Spleen (tissue), 11 donors: ENCODE results near the gene RHBDD3. TPM values are rescaled to one million over a fixed set of nuclear protein-coding genes. Genes with fewer than 3 reads are reported as not detected.
"Not testable (repeated sequence)": the region's sequence is repeated elsewhere in the genome, so short reads cannot be mapped to it uniquely, and the experiment has no call there.

ENCODE experiments used
- DNase-seq: peaks from one replicate; pipeline ENCODE4 v3.0.0-alpha.2; 2020
- H3K27ac ChIP-seq, 8 donors: fragments of 200-600 bp; sonication (generic) in 7 of 8; 1 replicate in 4 of 8; 2 replicates in 4 of 8; pipeline versions ENCODE4 v1.5.0 to v1.8.0; 2016 to 2021; ENCODE audit warnings: inconsistent platforms in 4 of 8, mild to moderate bottlenecking in 4 of 8, moderate library complexity in 1 of 8
- H3K27me3 ChIP-seq, 7 donors: fragments of 200-600 bp; sonication (generic) in 6 of 7; replicated peaks in 1 of 7; 1 replicate in 4 of 7; 2 replicates in 3 of 7; pipeline versions ENCODE4 v1.5.0 to v1.8.0; 2016 to 2021; ENCODE audit warnings: inconsistent platforms in 3 of 7, mild to moderate bottlenecking in 1 of 7
- H3K36me3 ChIP-seq, 6 donors: fragments of 200-600 bp; sonication (generic) in 5 of 6; 1 replicate in 4 of 6; 2 replicates in 2 of 6; pipeline versions ENCODE4 v1.5.0 to v1.8.0; 2016 to 2021; ENCODE audit warnings: inconsistent platforms in 2 of 6
- H3K4me1 ChIP-seq, 6 donors: fragments of 200-600 bp; sonication (generic) in 5 of 6; 1 replicate in 3 of 6; 2 replicates in 3 of 6; pipeline versions ENCODE4 v1.5.0 to v1.8.0; 2016 to 2021; ENCODE audit warnings: inconsistent platforms in 3 of 6
- H3K4me3 ChIP-seq, 8 donors: fragments of 200-600 bp; sonication (generic) in 7 of 8; 1 replicate in 4 of 8; 2 replicates in 4 of 8; pipeline versions ENCODE4 v1.5.0 to v1.8.0; 2016 to 2021; ENCODE audit warnings: inconsistent platforms in 4 of 8, mild to moderate bottlenecking in 4 of 8, moderate library complexity in 2 of 8
- H3K9me3 ChIP-seq, 8 donors: fragments of 200-600 bp; sonication (generic) in 7 of 8; 1 replicate in 4 of 8; 2 replicates in 4 of 8; pipeline versions ENCODE4 v1.5.0 to v1.8.0; 2016 to 2021; ENCODE audit warnings: inconsistent platforms in 4 of 8
- POLR2A ChIP-seq, 3 donors: fragments of 450-650 bp; IDR thresholded peaks; one replicate each; pipeline ENCODE4 v1.5.1; 2017; ENCODE audit warnings: antibody characterized with exemption in 3 of 3, mild to moderate bottlenecking in 1 of 3
- POLR2AphosphoS5 ChIP-seq, 3 donors: sonication (generic); formaldehyde crosslinking; IDR thresholded peaks; one replicate each; pipeline ENCODE4 v1.5.1; 2017; ENCODE audit warnings: antibody characterized with exemption in 3 of 3
- WGBS, 5 donors: extraction: QIAGEN DNeasy Blood & Tissue Kit in 3 of 5; methylation state at CpG; one replicate each; pipeline versions ENCODE4 v1.1.5 to v1.1.7; 2013 to 2018; 5-methylcytosine and 5-hydroxymethylcytosine counted together
- intact Hi-C: fragments of 100-400 bp; cut with DNase I; formaldehyde crosslinking; loops from one replicate; pipeline ENCODE4 v1.15.0; 2023; ENCODE audit warnings: low total_unique reads
- polyA plus RNA-seq, 3 donors: library from polyadenylated mRNA; stranded (reverse); fragments of 200-250 nt; gene quantifications; one replicate each; pipeline ENCODE4 v1.2.1, GENCODE V29; 2013
- total RNA-seq, 7 donors: library from RNA; depleted of rRNA in 3 of 7; stranded (reverse); fragments of >200 nt in 3 of 7; fragmentation: NEBNext Ultra II Directional in 4 of 7; extraction: Animal tissue kit (Norgen Biotek cat#: 25700) in 4 of 7; gene quantifications; one replicate each; pipeline versions ENCODE4 v1.1.0 to v1.2.1, GENCODE V29; 2016 to 2021
- TF ChIP-seq, protein P1 (sequence below), 11 experiments: fragments of 200-600 bp in 7 of 11; fragments of 450-650 bp in 4 of 11; sonication (generic) in 4 of 11; IDR thresholded peaks in 8 of 11; conservative IDR thresholded peaks in 3 of 11; 1 replicate in 7 of 11; 2 replicates in 4 of 11; pipeline versions ENCODE4 v1.4.0 to v1.8.0; 2016 to 2021; ENCODE audit warnings: antibody characterized with exemption in 11 of 11, inconsistent platforms in 4 of 11, mild to moderate bottlenecking in 1 of 11
- donor health status: healthy with polysubstance abuse.
- donor health status: DM: no; HTN: no; CAD: no; lungs with moderate emphysema.
- donor health status: DM: no; HTN: no; CAD: no.
- donor health status: Bipolar disorder and iron deficiency.
- donor health status: healthy.
- donor health status: DM: no; HTN: no; CAD: no.
- donor health status: DM: yes; HTN: yes; CAD: no.

The RHBDD3 gene
- total and polyA plus RNA-seq, 10 donors: 16.3 to 45.8 (median 24.7) TPM

DNA sequence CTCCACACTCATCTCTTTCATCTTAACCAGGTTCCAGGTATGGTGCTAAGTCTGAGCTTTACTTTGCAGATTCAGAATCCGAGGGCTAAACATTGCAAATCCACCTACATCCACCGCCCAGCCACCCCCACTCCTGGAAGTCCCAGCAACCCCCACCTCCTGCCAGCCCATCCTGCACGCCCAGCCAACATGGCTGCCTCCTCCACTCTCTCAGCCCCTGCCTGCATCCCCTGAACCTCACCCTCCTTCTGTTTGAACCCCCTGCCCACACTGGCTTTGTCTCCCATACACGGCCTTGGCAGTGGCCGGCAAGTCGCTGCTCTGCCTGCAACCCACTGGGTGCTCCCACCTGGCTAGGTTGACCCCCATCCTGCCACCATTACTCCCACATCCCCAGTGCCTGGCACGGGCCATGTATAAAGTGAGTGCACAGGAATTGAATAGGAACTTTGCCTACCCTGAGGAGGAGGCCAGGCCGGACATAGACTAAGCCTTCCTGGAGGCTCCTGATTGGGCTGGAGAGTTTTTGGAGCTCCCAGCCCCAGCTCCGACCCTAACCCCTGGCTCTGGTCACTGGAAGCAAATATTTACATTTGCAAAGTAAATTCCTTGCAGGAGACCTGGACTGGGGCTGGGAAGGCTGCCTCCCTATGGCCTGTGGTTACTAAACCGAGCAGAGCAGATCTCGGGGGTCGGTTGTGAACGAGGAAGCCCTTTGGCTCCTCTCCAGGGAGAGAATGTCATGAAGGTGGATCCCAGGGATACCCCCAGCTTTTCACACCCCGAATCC is 47.7 kb downstream of the RHBDD3 start:
- 76 to 83% (median 79%) methylated on average over 14 of the region's 14 CpGs for WGBS, 5 donors
- H3K4me3 ChIP-seq: no peak overlapping the region
- H3K27me3 ChIP-seq: peaks cover 0 to 6% (median 0%) of the 10 kb centered on the region in 7 donors
- intact Hi-C loops: no loop called here
- DNase-seq: peak; percentile 67
- peaks cover 25 to 79% (median 58%) of the 10 kb centered on the region in 6 donors for H3K4me1 ChIP-seq
- peak in 1 of 3 donors; percentile 44 for TF ChIP-seq POLR2AphosphoS5 (IDR thresholded peaks at IDR 0.05)
- TF ChIP-seq, protein P1, sequence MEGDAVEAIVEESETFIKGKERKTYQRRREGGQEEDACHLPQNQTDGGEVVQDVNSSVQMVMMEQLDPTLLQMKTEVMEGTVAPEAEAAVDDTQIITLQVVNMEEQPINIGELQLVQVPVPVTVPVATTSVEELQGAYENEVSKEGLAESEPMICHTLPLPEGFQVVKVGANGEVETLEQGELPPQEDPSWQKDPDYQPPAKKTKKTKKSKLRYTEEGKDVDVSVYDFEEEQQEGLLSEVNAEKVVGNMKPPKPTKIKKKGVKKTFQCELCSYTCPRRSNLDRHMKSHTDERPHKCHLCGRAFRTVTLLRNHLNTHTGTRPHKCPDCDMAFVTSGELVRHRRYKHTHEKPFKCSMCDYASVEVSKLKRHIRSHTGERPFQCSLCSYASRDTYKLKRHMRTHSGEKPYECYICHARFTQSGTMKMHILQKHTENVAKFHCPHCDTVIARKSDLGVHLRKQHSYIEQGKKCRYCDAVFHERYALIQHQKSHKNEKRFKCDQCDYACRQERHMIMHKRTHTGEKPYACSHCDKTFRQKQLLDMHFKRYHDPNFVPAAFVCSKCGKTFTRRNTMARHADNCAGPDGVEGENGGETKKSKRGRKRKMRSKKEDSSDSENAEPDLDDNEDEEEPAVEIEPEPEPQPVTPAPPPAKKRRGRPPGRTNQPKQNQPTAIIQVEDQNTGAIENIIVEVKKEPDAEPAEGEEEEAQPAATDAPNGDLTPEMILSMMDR (IDR thresholded peaks at IDR 0.05 in 8 of 11, conservative IDR thresholded peaks at IDR 0.05 in 3 of 11): no peak
- no peak for TF ChIP-seq POLR2A (IDR thresholded peaks at IDR 0.05)
- peak overlapping the region in 3 of 8 donors; percentile 2 to 88 (median 7) for H3K27ac ChIP-seq
- no peaks in the 10 kb centered on the region for H3K9me3 ChIP-seq
- peaks cover 0 to 15% (median 2%) of the 10 kb centered on the region in 6 donors for H3K36me3 ChIP-seq

DNA sequence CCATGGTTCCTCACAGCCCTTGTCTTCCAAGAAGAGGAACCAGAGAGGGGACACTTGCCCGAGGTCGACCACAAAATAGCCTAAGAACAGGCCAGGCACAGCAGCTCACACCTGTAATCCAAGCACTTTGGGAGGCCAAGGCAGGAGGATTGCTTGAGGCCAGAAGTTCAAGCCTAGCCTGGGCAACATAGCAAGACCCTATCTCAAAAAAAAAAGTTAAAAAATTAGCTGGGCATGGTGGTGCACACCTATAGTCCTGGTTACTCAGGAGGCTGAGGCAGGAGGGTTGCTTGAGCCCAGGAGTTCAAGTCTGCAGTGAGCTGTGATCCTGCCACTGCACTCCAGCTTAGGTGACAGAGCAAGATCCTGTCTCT is 48.4 kb downstream of the RHBDD3 start:
- H3K27me3 ChIP-seq, H3K9me3 ChIP-seq, DNase-seq, H3K4me3 ChIP-seq, intact Hi-C loops: not testable (repeated sequence)
- H3K36me3 ChIP-seq: peaks cover 0 to 19% (median 2%) of the 10 kb centered on the region in 6 donors
- WGBS, 5 donors: 34 to 74% (median 65%) methylated on average over 2 of the region's 2 CpGs
- peaks cover 18 to 72% (median 52%) of the 10 kb centered on the region in 6 donors for H3K4me1 ChIP-seq
- H3K27ac ChIP-seq: peak overlapping the region in 3 of 8 donors; percentile 81 to 88 (median 84)

DNA sequence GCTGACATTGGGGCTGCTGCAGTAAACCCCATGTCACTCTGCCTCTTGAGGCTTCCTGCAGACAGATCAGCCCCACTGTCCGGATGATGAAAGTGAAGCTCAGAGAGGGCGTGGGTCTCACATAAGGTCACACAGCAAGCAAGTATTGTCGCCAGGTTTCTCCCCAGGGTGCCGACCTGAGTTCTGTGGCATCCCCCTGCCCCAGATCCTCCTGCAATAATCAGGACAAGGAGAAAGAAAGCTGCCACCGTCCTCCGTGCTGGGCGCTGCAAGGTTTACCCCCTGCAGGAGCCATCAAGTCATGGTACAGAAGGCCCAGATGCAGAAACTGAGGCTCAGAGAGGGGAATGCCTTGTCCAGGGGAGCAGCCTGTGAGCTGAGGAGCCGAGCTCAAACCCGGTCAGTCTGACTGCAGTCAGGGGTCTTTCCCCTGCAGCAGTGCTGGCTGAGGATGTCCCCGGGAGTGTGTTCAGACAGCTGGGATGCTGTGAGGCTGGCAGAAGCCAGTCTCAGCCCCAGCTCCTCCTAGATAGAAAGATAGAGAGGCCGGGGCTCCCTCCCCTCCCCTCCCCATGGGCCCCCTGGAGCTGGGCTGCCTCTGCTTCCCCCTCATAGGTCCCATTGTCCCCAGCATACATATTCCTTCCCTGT is 48.9 kb downstream of the RHBDD3 start:
- WGBS, 5 donors: 70 to 88% (median 80%) methylated on average over 9 to 11 of the region's 11 CpGs
- TF ChIP-seq POLR2A (IDR thresholded peaks at IDR 0.05): no peak
- TF ChIP-seq, protein P1 (IDR thresholded peaks at IDR 0.05 in 8 of 11, conservative IDR thresholded peaks at IDR 0.05 in 3 of 11): no peak
- no peak for TF ChIP-seq POLR2AphosphoS5 (IDR thresholded peaks at IDR 0.05)
- intact Hi-C loops: no loop called here
- Histone ChIP-seq H3K36me3 (peaks cover 0 to 19% (median 2%) of the 10 kb centered on the region in 6 donors), H3K27me3 (peaks cover 0 to 6% (median 0%) of the 10 kb centered on the region in 7 donors), H3K27ac (peak overlapping the region in 5 of 8 donors; percentile 76 to 88 (median 81)), H3K4me3 (no peak overlapping the region), H3K4me1 (peaks cover 16 to 67% (median 47%) of the 10 kb centered on the region in 6 donors), H3K9me3 (no peaks in the 10 kb centered on the region)
- DNase-seq: peak; percentile 52

DNA sequence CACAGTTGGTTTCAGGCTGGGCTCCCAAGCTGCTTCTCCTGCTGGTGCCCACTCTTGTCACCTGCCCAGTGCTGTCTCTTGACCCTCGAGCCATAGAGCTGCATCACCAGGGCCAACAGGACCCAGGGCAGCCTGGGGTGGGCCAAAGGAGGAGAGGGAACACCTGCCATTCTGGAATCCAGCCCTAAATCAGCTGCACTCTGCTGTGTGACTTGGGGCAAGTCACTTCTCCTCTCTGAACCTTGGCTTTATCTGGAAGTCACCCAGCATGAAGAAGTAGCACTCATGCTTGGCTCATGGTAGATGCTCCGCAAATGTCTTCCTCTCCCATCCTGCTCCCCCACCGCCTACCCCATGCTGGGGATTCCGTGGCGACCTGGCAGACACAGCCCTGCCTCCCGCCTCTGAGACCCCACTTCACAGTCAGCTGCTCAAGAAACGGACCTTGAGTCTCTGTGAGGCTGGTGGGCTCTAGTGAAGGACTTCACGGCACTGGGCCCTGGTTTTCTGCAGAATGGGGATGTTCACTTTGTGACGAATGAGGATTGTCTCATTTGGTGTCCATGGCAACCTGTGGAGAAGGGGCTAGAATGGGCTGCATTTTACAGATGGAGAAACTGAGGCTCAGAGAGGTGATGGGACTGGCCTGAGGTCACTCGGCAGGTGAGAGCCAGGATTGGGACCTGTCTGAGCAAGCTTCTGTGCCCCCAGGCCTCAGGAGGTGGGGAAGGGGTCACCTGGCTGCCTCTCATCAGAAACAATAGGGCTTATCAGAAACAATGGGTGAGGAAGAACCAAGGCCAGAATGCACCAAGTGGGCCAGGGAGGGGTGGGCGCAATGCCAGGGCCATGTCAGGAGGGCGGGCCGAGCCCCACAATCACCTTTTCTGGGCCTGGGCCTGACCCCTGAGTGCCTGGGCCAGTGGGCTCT is 49.7 kb downstream of the RHBDD3 start:
- Histone ChIP-seq H3K9me3 (no peaks in the 10 kb centered on the region), H3K4me1 (peaks cover 12 to 59% (median 43%) of the 10 kb centered on the region in 6 donors), H3K36me3 (peaks cover 0 to 19% (median 2%) of the 10 kb centered on the region in 6 donors), H3K4me3 (peak overlapping the region in 1 of 8 donors; percentile 1), H3K27ac (peak overlapping the region in 6 of 8 donors; percentile 36 to 88 (median 81)), H3K27me3 (peaks cover 0 to 6% (median 0%) of the 10 kb centered on the region in 7 donors)
- WGBS, 5 donors: 70 to 79% (median 73%) methylated on average over 13 of the region's 13 CpGs
- peak; percentile 74 for DNase-seq
- TF ChIP-seq, protein P1 (IDR thresholded peaks at IDR 0.05 in 8 of 11, conservative IDR thresholded peaks at IDR 0.05 in 3 of 11): no peak
- peak; percentile 54 to 69 (median 61) for TF ChIP-seq POLR2AphosphoS5 (IDR thresholded peaks at IDR 0.05)
- intact Hi-C loops: no loop called here
